ENCODE measurements around the gene HOXC12.

Gene HOXC12

DNA sequence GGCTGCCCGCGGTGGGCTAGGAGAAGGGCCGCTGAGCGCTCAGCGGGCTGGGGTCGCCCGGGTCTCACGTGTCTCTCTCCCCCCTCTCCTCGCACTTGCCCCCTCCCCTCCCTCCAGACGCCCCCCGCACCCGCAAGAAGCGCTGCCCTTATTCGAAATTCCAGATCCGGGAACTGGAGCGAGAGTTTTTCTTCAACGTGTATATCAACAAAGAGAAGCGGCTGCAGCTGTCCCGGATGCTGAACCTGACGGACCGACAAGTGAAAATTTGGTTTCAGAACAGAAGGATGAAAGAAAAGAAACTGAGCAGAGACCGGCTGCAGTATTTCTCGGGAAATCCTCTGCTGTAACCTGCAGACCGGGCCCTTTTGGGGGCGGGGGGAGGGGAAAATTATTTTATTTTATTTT lies 20.4 kb downstream of the HOXC12 start:
- no peak for DNase-seq (ENCODE audit: low spot score)
- TF ChIP-seq CTCF (IDR thresholded peaks at IDR 0.05; ENCODE audit: extremely low read depth, insufficient read depth, missing control alignments), result no peak
- in situ Hi-C loops (cut with MboI; ENCODE audit: low pct_unique_long_range_greater_than_20kb, low sequenced_read_pairs, unreplicated experiment), result no loop called here

GRCh38 chr12:53975479-53976152 lies 20.9 kb downstream of the HOXC12 start:
- DNase-seq (ENCODE audit: low spot score), result no peak
- in situ Hi-C loops (cut with MboI; ENCODE audit: low pct_unique_long_range_greater_than_20kb, low sequenced_read_pairs, unreplicated experiment), result no loop called here
- no peak for TF ChIP-seq CTCF (IDR thresholded peaks at IDR 0.05; ENCODE audit: extremely low read depth, insufficient read depth, missing control alignments)

DNA sequence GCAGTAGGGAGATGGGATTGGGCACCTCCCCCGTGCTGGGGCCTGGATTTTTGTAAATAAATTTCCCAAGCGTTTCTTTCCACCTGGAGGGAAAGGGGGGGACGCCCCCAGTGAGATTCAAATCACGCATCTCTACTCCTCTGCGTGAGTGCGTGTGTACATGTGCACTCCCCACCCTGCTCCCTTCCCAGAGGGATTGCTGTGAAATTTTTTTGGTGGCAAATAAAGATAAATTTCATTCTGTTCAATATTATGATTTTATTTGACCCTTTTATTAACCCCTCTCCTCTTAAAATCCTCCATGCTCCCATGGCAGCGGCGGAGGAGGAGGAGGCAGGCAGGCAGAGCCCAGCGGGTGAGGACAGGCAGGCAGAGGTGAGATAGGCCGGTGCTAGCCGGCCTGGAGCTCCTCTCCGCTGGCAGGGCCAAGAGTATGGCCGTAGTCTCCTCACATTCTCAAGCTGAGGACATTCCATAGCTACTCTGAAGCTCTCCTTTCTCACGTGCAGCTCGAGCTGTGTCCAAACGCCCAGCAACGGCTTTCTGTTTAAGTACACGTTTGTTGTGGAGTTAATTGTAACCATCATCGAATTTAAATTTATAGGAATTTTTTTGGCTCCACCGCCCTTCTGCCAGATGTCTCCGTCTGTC lies 21.6 kb downstream of the HOXC12 start:
- in situ Hi-C loops (cut with MboI; ENCODE audit: low pct_unique_long_range_greater_than_20kb, low sequenced_read_pairs, unreplicated experiment), result no loop called here
- no peak for DNase-seq (ENCODE audit: low spot score)
- no peak for TF ChIP-seq CTCF (IDR thresholded peaks at IDR 0.05; ENCODE audit: extremely low read depth, insufficient read depth, missing control alignments)

GRCh38 chr12:53976823-53977595 lies 22.3 kb downstream of the HOXC12 start:
- in situ Hi-C loops (cut with MboI; ENCODE audit: low pct_unique_long_range_greater_than_20kb, low sequenced_read_pairs, unreplicated experiment), result no loop called here
- no peak for DNase-seq (ENCODE audit: low spot score)
- no peak for TF ChIP-seq CTCF (IDR thresholded peaks at IDR 0.05; ENCODE audit: extremely low read depth, insufficient read depth, missing control alignments)

GRCh38 chr12:53977596-53978445 lies 23.1 kb downstream of the HOXC12 start:
- in situ Hi-C loops (cut with MboI; ENCODE audit: low pct_unique_long_range_greater_than_20kb, low sequenced_read_pairs, unreplicated experiment), result no loop called here
- TF ChIP-seq CTCF (IDR thresholded peaks at IDR 0.05; ENCODE audit: extremely low read depth, insufficient read depth, missing control alignments), result no peak
- DNase-seq (ENCODE audit: low spot score), result no peak
